GM12873 (cell line): ENCODE data around the gene RAP1B.

Experiments
- TF ChIP-seq, protein P1 (sequence below): IDR thresholded peaks from 2 replicates; pipeline ENCODE4 v1.5.1; 2012; ENCODE audit warnings: low read depth, mild to moderate bottlenecking, moderate library complexity, low read length, control low read depth; ENCODE audit not compliant: insufficient read depth; ENCODE audit errors: missing control alignments

RAP1B gene

DNA sequence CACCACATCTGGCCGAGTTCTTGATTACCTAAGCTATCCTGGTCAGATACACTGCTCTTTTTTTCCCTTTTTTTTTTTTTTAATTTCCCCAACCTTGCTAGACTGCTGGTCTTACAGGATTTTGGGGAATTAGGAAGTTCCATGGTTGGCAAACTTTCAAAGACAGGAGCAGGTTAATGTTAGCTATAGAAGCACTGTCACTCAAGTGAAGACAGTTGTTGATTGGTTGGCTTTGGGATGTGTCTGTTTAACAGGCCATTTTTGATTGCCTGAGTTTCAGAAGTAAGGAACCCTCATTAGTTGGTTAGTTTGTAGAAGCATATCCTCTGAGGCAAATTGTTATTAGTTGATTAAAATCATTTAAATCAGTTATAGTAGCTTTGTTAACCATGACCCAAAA, 36.8 kb downstream of the RAP1B start:
- TF ChIP-seq, protein P1, sequence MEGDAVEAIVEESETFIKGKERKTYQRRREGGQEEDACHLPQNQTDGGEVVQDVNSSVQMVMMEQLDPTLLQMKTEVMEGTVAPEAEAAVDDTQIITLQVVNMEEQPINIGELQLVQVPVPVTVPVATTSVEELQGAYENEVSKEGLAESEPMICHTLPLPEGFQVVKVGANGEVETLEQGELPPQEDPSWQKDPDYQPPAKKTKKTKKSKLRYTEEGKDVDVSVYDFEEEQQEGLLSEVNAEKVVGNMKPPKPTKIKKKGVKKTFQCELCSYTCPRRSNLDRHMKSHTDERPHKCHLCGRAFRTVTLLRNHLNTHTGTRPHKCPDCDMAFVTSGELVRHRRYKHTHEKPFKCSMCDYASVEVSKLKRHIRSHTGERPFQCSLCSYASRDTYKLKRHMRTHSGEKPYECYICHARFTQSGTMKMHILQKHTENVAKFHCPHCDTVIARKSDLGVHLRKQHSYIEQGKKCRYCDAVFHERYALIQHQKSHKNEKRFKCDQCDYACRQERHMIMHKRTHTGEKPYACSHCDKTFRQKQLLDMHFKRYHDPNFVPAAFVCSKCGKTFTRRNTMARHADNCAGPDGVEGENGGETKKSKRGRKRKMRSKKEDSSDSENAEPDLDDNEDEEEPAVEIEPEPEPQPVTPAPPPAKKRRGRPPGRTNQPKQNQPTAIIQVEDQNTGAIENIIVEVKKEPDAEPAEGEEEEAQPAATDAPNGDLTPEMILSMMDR, result no peak

DNA sequence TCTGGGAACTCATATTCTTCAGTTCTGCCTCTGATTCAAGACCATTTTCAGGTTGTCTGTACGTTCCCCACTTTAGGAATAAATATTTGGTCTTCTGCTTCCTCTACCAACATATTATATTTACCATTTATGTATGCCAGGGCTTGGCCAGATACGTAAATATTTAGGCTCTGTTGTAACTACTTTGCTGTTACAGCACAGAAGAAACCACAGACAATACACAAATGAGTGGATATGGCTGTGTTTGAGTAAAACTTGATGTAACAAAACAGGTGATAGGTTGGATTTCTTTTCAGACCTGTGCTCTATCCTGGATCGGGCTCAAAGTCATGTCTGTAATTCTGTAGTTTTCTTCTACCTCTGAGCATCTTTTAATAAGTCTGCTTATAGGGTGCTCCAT, 37.5 kb downstream of the RAP1B start:
- TF ChIP-seq, protein P1, result no peak

DNA sequence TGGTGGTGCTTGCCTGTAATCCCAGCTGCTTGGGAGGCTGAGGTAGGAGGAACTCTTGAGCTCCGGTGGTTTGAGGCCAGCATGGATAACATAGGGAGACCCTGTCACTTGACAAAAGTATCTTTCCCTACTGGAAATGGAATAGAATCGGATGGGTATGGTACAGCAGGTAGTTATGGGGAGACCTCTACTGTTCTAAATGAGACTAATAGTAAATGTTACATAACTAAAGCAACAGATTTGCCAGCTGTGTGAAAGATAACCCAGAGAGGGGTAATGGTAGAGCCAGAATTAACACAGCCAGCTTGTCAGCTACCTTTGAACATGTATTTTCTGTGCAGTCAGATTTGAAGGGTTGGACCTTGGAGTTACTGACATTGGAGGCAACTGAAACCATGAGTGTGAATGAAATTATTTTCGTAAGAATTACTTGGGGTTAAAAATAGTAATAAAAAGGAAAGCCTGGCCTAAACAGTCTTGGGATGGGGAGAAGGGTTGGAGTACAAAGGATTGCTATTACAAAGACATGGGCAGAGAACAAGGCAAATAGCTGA, 54.4 kb downstream of the RAP1B start:
- TF ChIP-seq, protein P1, result no peak

DNA sequence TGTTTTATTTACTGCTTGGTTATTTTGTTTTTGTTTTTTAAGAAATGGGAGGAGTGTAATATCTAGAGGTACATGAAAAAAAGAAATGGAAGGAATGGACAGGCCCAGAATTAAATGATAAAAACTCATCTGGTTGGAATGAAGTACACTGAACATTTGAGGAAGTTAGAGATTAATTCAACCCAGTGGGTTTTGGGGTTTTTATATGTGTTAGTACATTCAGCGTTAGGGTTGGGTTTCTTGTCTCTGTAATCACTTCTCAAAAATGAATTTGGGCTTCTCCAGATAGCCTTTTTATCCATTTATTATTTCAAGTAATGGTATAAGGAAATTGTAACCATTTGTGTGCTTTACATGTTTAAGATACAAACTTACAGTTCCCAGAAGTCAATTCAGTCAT, 56.6 kb downstream of the RAP1B start:
- TF ChIP-seq, protein P1, result no peak

DNA sequence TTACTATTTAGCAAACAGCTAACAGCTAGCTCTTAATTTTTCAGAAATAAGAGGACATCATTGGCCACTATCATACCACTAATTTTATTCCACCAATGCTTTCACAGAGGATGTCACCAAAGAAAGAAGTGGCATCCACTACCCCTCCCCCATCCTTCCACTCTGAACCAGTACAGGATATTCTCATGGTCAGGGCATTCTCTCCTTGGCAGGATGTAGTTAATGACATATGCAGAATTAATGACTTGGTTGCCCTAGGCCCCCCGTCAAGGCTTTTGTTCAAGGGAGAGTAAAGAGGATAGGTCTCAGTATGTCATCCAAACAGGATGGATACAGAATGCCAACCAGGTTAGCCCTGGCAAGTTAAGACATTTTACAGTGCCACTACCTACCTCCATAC, 57.2 kb downstream of the RAP1B start:
- TF ChIP-seq, protein P1, result no peak

DNA sequence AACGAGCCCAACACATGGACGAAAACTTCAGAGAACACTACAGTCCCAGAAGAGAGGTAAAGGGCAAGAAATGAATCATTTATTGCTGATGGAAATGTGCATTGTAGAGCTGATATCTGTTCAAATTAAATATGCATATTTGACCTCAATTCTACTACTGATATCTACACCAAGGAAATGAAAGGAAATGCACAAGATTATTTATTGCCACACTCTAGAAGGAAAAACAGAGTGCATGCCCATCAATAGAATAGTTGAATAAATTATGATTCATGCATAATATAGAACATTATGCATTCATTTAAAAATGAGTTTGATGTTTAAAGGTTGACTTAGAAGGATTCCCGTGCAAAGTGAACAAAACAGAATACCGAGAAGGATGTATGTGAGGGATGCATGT, 60.5 kb downstream of the RAP1B start:
- TF ChIP-seq, protein P1, result no peak

DNA sequence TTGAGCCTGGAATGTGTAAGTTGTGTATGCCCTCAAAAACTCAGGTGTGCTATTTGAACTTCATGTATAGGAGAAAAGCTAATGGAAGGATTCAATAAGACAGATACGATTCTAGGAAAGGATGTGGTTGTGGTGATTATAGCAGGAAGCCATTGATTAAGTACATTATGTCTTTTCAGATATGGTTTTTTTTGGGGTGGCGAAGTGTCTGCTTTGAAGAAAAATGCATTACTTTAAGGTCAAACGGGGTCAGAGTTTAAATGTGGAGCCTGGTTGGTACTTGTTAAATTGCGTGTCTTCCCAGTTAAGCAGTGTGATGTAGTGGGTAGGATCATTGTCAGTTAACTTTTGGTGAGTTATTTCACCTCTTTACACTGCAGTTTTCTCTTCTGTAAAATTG, 63.1 kb downstream of the RAP1B start:
- TF ChIP-seq, protein P1, result no peak
